HepG2 (cell line): ENCODE measurements around the gene KLHL3. TPM values are rescaled to one million over a fixed set of nuclear protein-coding genes. Genes with fewer than 3 reads are reported as not detected.

Source experiments
- ATAC-seq: fragments of 200-7000 bp; cut with Tn5 transposase; 3 replicates; pipeline ENCODE4 v1.9.1; 2020; ENCODE audit warnings: mild to moderate bottlenecking, moderate library complexity
- Bru-seq: library from RNA; stranded (reverse); fragments of 400-500 nt; gene quantifications from one replicate; lab custom pipeline; 2021; lab: Mats Ljungman, UMichigan
- BruChase-seq, 2 experiments: library from RNA; stranded (reverse); fragments of 400-500 nt; gene quantifications; one replicate each; lab custom pipeline; 2021; lab: Mats Ljungman, UMichigan
- BruUV-seq: library from RNA; stranded (reverse); fragments of 400-500 nt; replicated peaks from 2 replicates; lab custom pipeline; 2021; lab: Mats Ljungman, UMichigan
- CTCF ChIA-PET: fragments of 300-600 bp; formaldehyde crosslinking; extraction: SDS; loops from one replicate; lab custom pipeline; 2021; ENCODE audit warnings: low total read pairs, inconsistent platforms, low intra/inter-chr PET ratio; lab: Yijun Ruan, JAX
- POLR2A ChIA-PET: fragments of 350-600 bp; sonication (Branson Sonifier 250); formaldehyde crosslinking; loops from one replicate; lab custom pipeline; 2020; ENCODE audit warnings: antibody characterized with exemption, inconsistent platforms; lab: Yijun Ruan, JAX
- DNase-seq: peaks from one replicate; pipeline ENCODE4 v3.0.0-alpha.2; 2015; ENCODE audit warnings: low spot score
- FAIRE-seq: peaks from 3 replicates; lab custom pipeline; 2011; peaks lifted over from hg19 to GRCh38; lab: Jason Lieb, UNC
- H2AFZ ChIP-seq: one replicate; pipeline ENCODE4 v1.6.1; 2011; ENCODE audit warnings: low read length, inconsistent platforms
- H3K27ac ChIP-seq: fragments of 300-600 bp; 3 replicates; pipeline ENCODE4 v1.8.0; 2011; ENCODE audit warnings: mixed run types, mild to moderate bottlenecking, mixed read lengths, low read length, inconsistent platforms; ENCODE audit not compliant: insufficient read depth; ENCODE audit errors: extremely low read length
- H3K27me3 ChIP-seq, 2 experiments: fragments of 200-600 bp in 1 of 2; 2 replicates in 1 of 2; 3 replicates in 1 of 2; pipeline versions ENCODE4 v1.6.0 to v1.8.0; 2011; ENCODE audit warnings: low read length in 2 of 2, mild to moderate bottlenecking in 2 of 2, moderate library complexity in 2 of 2, inconsistent platforms in 1 of 2; ENCODE audit not compliant: insufficient read depth in 2 of 2, control insufficient read depth in 1 of 2
- H3K36me3 ChIP-seq, 2 experiments: fragments of 200-600 bp in 1 of 2; replicated peaks in 1 of 2; 2 replicates in 1 of 2; 3 replicates in 1 of 2; pipeline versions ENCODE4 v1.5.1 to v1.8.0; 2011; ENCODE audit warnings: low read length in 2 of 2, inconsistent platforms in 1 of 2; ENCODE audit not compliant: insufficient read depth in 2 of 2, control insufficient read depth in 1 of 2
- H3K4me1 ChIP-seq: 2 replicates; pipeline ENCODE4 v1.5.1; 2012; ENCODE audit warnings: low read length, inconsistent platforms; ENCODE audit not compliant: insufficient read depth
- H3K4me2 ChIP-seq: 2 replicates; pipeline ENCODE4 v1.6.0; 2011; ENCODE audit warnings: low read depth, low read length, inconsistent platforms
- H3K4me3 ChIP-seq, 3 experiments: fragments of 200-600 bp in 1 of 3; sonication (generic), shearing (Covaris generic) in 1 of 3; replicated peaks in 1 of 3; 2 replicates each; pipeline ENCODE4 v1.5.1; 2011 to 2016; ENCODE audit warnings: low read length in 3 of 3, inconsistent platforms in 2 of 3, low read depth in 2 of 3, mild to moderate bottlenecking in 2 of 3, control low read depth in 1 of 3, mixed read lengths in 1 of 3; ENCODE audit not compliant: insufficient read depth in 1 of 3
- H3K79me2 ChIP-seq: one replicate; pipeline ENCODE4 v1.6.1; 2011; ENCODE audit warnings: low read length, inconsistent platforms; ENCODE audit not compliant: insufficient read depth
- H3K9ac ChIP-seq: 2 replicates; pipeline ENCODE4 v1.6.0; 2011; ENCODE audit warnings: mild to moderate bottlenecking, low read depth, low read length, inconsistent platforms; ENCODE audit not compliant: insufficient read depth
- H3K9me3 ChIP-seq: 2 replicates; pipeline ENCODE4 v1.5.1; 2012; ENCODE audit warnings: mild to moderate bottlenecking, low read length
- H4K20me1 ChIP-seq: 2 replicates; pipeline ENCODE4 v1.6.0; 2011; ENCODE audit warnings: inconsistent platforms, mild to moderate bottlenecking, low read length, moderate library complexity; ENCODE audit not compliant: insufficient read depth
- NFE2L1 ChIP-seq: sonication (generic); formaldehyde crosslinking; IDR thresholded peaks from 2 replicates; pipeline ENCODE4 v1.4.0; 2020; ENCODE audit warnings: missing genetic modification reagents, mild to moderate bottlenecking, borderline replicate concordance
- PHF20 ChIP-seq: sonication (generic); formaldehyde crosslinking; IDR thresholded peaks from 2 replicates; pipeline ENCODE4 v1.5.0; 2020; ENCODE audit warnings: mild to moderate bottlenecking, missing genetic modification reagents
- REPIN1 ChIP-seq: sonication (generic); formaldehyde crosslinking; IDR thresholded peaks from 2 replicates; pipeline ENCODE4 v1.8.0; 2022; ENCODE audit warnings: missing genetic modification reagents, low read depth, mild to moderate bottlenecking, borderline replicate concordance
- SMC3 ChIP-seq: IDR thresholded peaks from 2 replicates; pipeline ENCODE4 v1.6.1; 2011; ENCODE audit warnings: low read length, improper control_type of control experiment
- ZBTB2 ChIP-seq: sonication (generic); formaldehyde crosslinking; IDR thresholded peaks from 2 replicates; pipeline ENCODE4 v1.8.0; 2022; ENCODE audit warnings: low read depth, missing genetic modification reagents
- ZBTB44 ChIP-seq: sonication (generic); formaldehyde crosslinking; IDR thresholded peaks from 2 replicates; pipeline ENCODE4 v1.4.0; 2020; ENCODE audit warnings: missing genetic modification reagents
- ZNF646 ChIP-seq: sonication (generic); formaldehyde crosslinking; IDR thresholded peaks from 2 replicates; pipeline ENCODE4 v1.9.0; 2021; ENCODE audit warnings: mild to moderate bottlenecking, missing genetic modification reagents
- WGBS: methylation state at CpG from one replicate; pipeline ENCODE4 v1.1.6; 2017; ENCODE audit warnings: low lambda C conversion rate; 5-methylcytosine and 5-hydroxymethylcytosine counted together
- in situ Hi-C: cut with HindIII; loops from 2 replicates; pipeline ENCODE4 v1.10.0; 2017; ENCODE audit warnings: low pct_unique_long_range_greater_than_20kb; ENCODE audit not compliant: extremely low pct_ligation_motif_present
- intact Hi-C: fragments of 100-400 bp; cut with micrococcal nuclease; formaldehyde crosslinking; loops from one replicate; pipeline ENCODE4 v1.10.0; 2022; ENCODE audit not compliant: unreplicated experiment
- long read RNA-seq, 2 experiments: library from RNA in 1 of 2; library from polyadenylated mRNA in 1 of 2; stranded (forward) in 1 of 2; unstranded in 1 of 2; transcript quantifications; one replicate each; pipeline ENCODE4 v2.0.0, GENCODE V29; 2019 to 2022
- polyA minus RNA-seq, 3 experiments: library from RNA; depleted of rRNA, polyadenylated mRNA; stranded (reverse); fragments of >200 nt; gene quantifications; 2 replicates each; pipeline ENCODE4 v1.2.3, GENCODE V29; 2011; ENCODE audit warnings: low replicate concordance in 1 of 3
- polyA plus RNA-seq, 8 experiments: library from polyadenylated mRNA; depleted of rRNA in 3 of 8; stranded (reverse) in 7 of 8; unstranded in 1 of 8; fragments of >200 nt; fragmentation: Illumina TruSeq in 4 of 8; extraction: Trizol in 4 of 8; gene quantifications; 2 replicates each; pipeline versions ENCODE4 v1.2.1 to v1.2.3, GENCODE V29; 2011 to 2016; ENCODE audit warnings: low read depth in 4 of 8, missing spikeins in 1 of 8, mixed read lengths in 1 of 8; ENCODE audit not compliant: insufficient read depth in 1 of 8
- total RNA-seq, 5 experiments: library from RNA; depleted of rRNA; stranded (reverse); fragments of >200 nt; fragmentation: Illumina TruSeq; extraction: Trizol; gene quantifications; 2 replicates each; pipeline ENCODE4 v1.2.3, GENCODE V29; 2016; ENCODE audit warnings: low read depth in 1 of 5

Gene KLHL3
- total RNA-seq (2016; rRNA removed; fragmentation: Illumina TruSeq; extraction: Trizol) (0.02 TPM in 1 of 2 replicates, not detected in the other), polyA plus RNA-seq (2011; rRNA removed) (0.08 and 0.10 TPM in 2 replicates), polyA minus RNA-seq (2011; rRNA and poly(A)+ RNA removed; ENCODE audit: low replicate concordance) (0.16 and 16.6 TPM in 2 replicates), Bru-seq, nascent RNA (percentile 16 among the genes with signal in this experiment), BruChase-seq, experiment 1, labeled RNA remaining after a 6-hour chase (percentile 14 among the genes with signal in this experiment), BruChase-seq, experiment 2, labeled RNA remaining after a 2-hour chase (percentile 19 among the genes with signal in this experiment)
- total RNA-seq (2016; cell fraction: cytosol; rRNA removed; fragmentation: Illumina TruSeq; extraction: Trizol; ENCODE audit: low read depth): not detected in 2 replicates
- 0.02 and 0.09 TPM in 2 replicates for total RNA-seq (2016; cell fraction: insoluble cytoplasmic fraction; rRNA removed; fragmentation: Illumina TruSeq; extraction: Trizol)
- 0.10 and 0.46 TPM in 2 replicates for total RNA-seq (2016; cell fraction: membrane; rRNA removed; fragmentation: Illumina TruSeq; extraction: Trizol)
- total RNA-seq (2016; cell fraction: nucleus; rRNA removed; fragmentation: Illumina TruSeq; extraction: Trizol): 0.09 TPM in 1 of 2 replicates, not detected in the other
- 0.11 and 0.12 TPM in 2 replicates for polyA plus RNA-seq (2011; cell fraction: cytosol; rRNA removed)
- 0.31 and 0.54 TPM in 2 replicates for polyA plus RNA-seq (2011; cell fraction: nucleus; rRNA removed)
- polyA plus RNA-seq (2012): 0.15 and 0.20 TPM in 2 replicates
- polyA plus RNA-seq (2016; cell fraction: cytosol; fragmentation: Illumina TruSeq; extraction: Trizol; ENCODE audit: low read depth): not detected in 2 replicates
- polyA plus RNA-seq (2016; cell fraction: insoluble cytoplasmic fraction; fragmentation: Illumina TruSeq; extraction: Trizol; ENCODE audit: low read depth): 0.04 TPM in 1 of 2 replicates, not detected in the other
- polyA plus RNA-seq (2016; cell fraction: membrane; fragmentation: Illumina TruSeq; extraction: Trizol; ENCODE audit: low read depth): not detected in 2 replicates
- polyA plus RNA-seq (2016; cell fraction: nucleus; fragmentation: Illumina TruSeq; extraction: Trizol; ENCODE audit: insufficient read depth, low read depth): not detected in 2 replicates
- 0.18 TPM in 1 of 2 replicates, not detected in the other for polyA minus RNA-seq (2011; cell fraction: cytosol; rRNA and poly(A)+ RNA removed)
- polyA minus RNA-seq (2011; cell fraction: nucleus; rRNA and poly(A)+ RNA removed): 0.37 and 0.52 TPM in 2 replicates
- long read RNA-seq, experiment 1: 0 reads
- long read RNA-seq, experiment 2: 0 reads

GRCh38 chr5:137735555-137736284, at the start of gene KLHL3:
Gene KLHL3, minus strand, starts transcription at chr5:137736089. Its CDS starts 443 bp downstream, at chr5:137735646.
- intact Hi-C loops: no loop called here
- CTCF ChIA-PET: interaction anchor here (0.7 to 1.6 kb wide), 2 partner anchors 75 kb away, joined by 4 to 5 read pairs; no protein-coding TSS in a partner anchor
- TF ChIP-seq SMC3 (peak; percentile 12; the same call in 1 of the 2 replicates), ZNF646 (CRISPR knock-in tag) (no peak), NFE2L1 (CRISPR knock-in tag) (no peak), ZBTB44 (no peak), REPIN1 (CRISPR knock-in tag) (no peak), ZBTB2 (CRISPR knock-in tag) (no peak), PHF20 (CRISPR knock-in tag) (no peak)

More at GRCh38 chr5:137735555-137736284, at the start of gene KLHL3:
- H3K9ac ChIP-seq: no peak within 1 kb of the TSS
- peak; percentile 93 for ATAC-seq
- no peaks in the 10 kb centered on the region for H3K79me2 ChIP-seq
- no peaks in the 10 kb centered on the region for H4K20me1 ChIP-seq
- 0% methylated on average over 4 of the region's 12 CpGs for WGBS
- peaks cover 2 to 42% of the 10 kb centered on the region in 2 experiments; a peak in 4 of 5 replicates for H3K27me3 ChIP-seq
- no TSS peak for BruUV-seq
- H3K4me1 ChIP-seq: peaks cover 20% of the 10 kb centered on the region
- no peaks in the 10 kb centered on the region for H3K9me3 ChIP-seq
- H2AFZ ChIP-seq: peak within 1 kb of the TSS; percentile 77
- in situ Hi-C loops: loop anchor here (5.0 kb wide), 1 partner anchor 73 kb away; no protein-coding TSS in a partner anchor
- no peaks in the 10 kb centered on the region for H3K36me3 ChIP-seq
- no peak within 1 kb of the TSS for H3K27ac ChIP-seq
- peak within 1 kb of the TSS; percentile 36 to 56 (median 46) for H3K4me3 ChIP-seq
- H3K4me2 ChIP-seq: peak within 1 kb of the TSS; percentile 92
- POLR2A ChIA-PET: interaction anchor here (1.0 kb wide), 1 partner anchor 18 kb away, joined by 3 read pairs; the partner anchor contains the start of gene HNRNPA0
- DNase-seq: peak; percentile 13
- FAIRE-seq: no peak
